Peyer's patch (tissue), 4 donors: ENCODE data around the gene ATP5F1A.

ENCODE experiments used
- POLR2A ChIP-seq, 2 donors: fragments of 450-650 bp; IDR thresholded peaks; one replicate each; pipeline ENCODE4 v1.5.1; 2017; ENCODE audit warnings: antibody characterized with exemption in 2 of 2, mild to moderate bottlenecking in 2 of 2, moderate library complexity in 2 of 2
- TF ChIP-seq, protein P1 (sequence below), 6 experiments: fragments of 450-650 bp in 4 of 6; fragments of 200-600 bp in 2 of 6; sonication (generic) in 1 of 6; IDR thresholded peaks; one replicate each; pipeline ENCODE4 v1.5.1; 2017 to 2019; ENCODE audit warnings: antibody characterized with exemption in 6 of 6, mild to moderate bottlenecking in 3 of 6, moderate library complexity in 1 of 6

DNA sequence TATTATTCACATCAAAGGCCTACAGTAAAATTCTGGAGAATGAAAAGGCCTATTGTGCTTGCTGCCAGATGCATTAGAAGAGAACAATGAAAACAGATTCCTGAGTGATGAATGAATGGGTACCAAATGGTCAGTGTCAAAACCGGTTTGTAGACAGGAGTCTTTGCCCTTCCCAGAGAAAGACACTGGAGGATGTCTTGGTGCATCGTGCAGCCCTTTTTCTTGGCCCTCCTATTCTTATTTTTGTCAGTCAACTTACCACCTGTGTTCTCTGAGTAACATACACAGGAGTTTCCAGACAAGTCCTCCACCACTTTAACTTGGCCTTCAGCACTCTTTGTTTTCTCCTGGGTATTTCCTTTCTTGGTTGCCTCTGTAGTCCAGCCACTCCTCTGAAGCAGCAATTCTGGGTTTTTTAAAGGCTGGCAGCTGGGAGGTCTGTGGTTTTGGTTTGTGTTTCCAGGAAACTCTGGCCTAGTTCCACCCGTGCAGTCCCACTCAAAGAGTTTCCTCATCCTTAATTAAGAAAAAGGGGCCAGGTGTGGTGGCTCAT lies 55.4 kb downstream of the ATP5F1A start:
- TF ChIP-seq, protein P1, sequence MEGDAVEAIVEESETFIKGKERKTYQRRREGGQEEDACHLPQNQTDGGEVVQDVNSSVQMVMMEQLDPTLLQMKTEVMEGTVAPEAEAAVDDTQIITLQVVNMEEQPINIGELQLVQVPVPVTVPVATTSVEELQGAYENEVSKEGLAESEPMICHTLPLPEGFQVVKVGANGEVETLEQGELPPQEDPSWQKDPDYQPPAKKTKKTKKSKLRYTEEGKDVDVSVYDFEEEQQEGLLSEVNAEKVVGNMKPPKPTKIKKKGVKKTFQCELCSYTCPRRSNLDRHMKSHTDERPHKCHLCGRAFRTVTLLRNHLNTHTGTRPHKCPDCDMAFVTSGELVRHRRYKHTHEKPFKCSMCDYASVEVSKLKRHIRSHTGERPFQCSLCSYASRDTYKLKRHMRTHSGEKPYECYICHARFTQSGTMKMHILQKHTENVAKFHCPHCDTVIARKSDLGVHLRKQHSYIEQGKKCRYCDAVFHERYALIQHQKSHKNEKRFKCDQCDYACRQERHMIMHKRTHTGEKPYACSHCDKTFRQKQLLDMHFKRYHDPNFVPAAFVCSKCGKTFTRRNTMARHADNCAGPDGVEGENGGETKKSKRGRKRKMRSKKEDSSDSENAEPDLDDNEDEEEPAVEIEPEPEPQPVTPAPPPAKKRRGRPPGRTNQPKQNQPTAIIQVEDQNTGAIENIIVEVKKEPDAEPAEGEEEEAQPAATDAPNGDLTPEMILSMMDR (IDR thresholded peaks at IDR 0.05), result no peak
- no peak for TF ChIP-seq POLR2A (IDR thresholded peaks at IDR 0.05)
